PFSK-1 (cell line): ENCODE results near the gene TAL1.

Experiments
- POLR2AphosphoS5 ChIP-seq: IDR thresholded peaks from 2 replicates; pipeline ENCODE4 v1.6.1; 2012; ENCODE audit warnings: low read depth, mild to moderate bottlenecking, control low read depth, low read length, moderate library complexity
- SIN3A ChIP-seq: IDR thresholded peaks from 2 replicates; pipeline ENCODE4 v1.6.1; 2012; ENCODE audit warnings: mild to moderate bottlenecking, low read length, moderate library complexity, borderline replicate concordance; ENCODE audit not compliant: insufficient read depth
- TAF1 ChIP-seq: IDR thresholded peaks from 2 replicates; pipeline ENCODE4 v1.6.1; 2012; ENCODE audit warnings: low read length, control low read depth, borderline replicate concordance; ENCODE audit not compliant: insufficient read depth
- TF ChIP-seq, protein P1 (sequence below), 2 experiments: IDR thresholded peaks; 2 replicates each; pipeline versions ENCODE4 v1.6.1 to v1.8.0; 2011 to 2012; ENCODE audit warnings: low read depth in 2 of 2, low read length in 2 of 2, control low read depth in 1 of 2, inconsistent platforms in 1 of 2, mild to moderate bottlenecking in 1 of 2, moderate library complexity in 1 of 2; ENCODE audit not compliant: insufficient read depth in 1 of 2

DNA sequence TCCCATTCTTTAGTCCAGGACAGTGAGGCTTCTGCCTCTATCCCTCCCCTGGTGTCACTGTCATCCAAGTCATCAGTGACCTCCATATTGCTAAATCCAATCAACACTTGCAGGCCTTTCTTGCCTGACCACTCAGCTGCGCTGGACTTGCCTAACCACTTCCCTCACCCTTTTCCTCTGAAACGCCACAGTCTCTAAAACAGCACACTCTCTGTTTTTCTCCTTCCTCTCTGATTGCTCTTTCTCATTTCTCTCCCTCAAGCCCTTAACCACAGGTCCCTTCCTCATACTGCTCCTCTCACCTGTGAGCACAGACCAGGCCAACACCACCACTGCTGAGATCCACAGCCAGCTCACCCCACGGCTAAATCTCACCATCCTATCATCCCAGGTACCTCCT, 17.5 kb downstream of the TAL1 start:
- TF ChIP-seq POLR2AphosphoS5 (no peak), TAF1 (no peak), SIN3A (no peak)
- TF ChIP-seq, protein P1, sequence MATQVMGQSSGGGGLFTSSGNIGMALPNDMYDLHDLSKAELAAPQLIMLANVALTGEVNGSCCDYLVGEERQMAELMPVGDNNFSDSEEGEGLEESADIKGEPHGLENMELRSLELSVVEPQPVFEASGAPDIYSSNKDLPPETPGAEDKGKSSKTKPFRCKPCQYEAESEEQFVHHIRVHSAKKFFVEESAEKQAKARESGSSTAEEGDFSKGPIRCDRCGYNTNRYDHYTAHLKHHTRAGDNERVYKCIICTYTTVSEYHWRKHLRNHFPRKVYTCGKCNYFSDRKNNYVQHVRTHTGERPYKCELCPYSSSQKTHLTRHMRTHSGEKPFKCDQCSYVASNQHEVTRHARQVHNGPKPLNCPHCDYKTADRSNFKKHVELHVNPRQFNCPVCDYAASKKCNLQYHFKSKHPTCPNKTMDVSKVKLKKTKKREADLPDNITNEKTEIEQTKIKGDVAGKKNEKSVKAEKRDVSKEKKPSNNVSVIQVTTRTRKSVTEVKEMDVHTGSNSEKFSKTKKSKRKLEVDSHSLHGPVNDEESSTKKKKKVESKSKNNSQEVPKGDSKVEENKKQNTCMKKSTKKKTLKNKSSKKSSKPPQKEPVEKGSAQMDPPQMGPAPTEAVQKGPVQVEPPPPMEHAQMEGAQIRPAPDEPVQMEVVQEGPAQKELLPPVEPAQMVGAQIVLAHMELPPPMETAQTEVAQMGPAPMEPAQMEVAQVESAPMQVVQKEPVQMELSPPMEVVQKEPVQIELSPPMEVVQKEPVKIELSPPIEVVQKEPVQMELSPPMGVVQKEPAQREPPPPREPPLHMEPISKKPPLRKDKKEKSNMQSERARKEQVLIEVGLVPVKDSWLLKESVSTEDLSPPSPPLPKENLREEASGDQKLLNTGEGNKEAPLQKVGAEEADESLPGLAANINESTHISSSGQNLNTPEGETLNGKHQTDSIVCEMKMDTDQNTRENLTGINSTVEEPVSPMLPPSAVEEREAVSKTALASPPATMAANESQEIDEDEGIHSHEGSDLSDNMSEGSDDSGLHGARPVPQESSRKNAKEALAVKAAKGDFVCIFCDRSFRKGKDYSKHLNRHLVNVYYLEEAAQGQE (IDR thresholded peaks at IDR 0.05; ENCODE audit: insufficient read depth in 1 of 2, low read depth in 2 of 2, low read length in 2 of 2) = no peak
